ENCODE results near the gene STEEP1.

Gene STEEP1

GRCh38 chrX:119565107-119565663, at the start of gene STEEP1:
STEEP1 (minus strand) TSS chrX:119565409; CDS start chrX:119565355, 54 bp downstream.
- Histone ChIP-seq H3K9ac (ENCODE audit: low read depth in 1 of 2, low read length in 2 of 2) (peak within 1 kb of the TSS; percentile 57 to 75), H3K4me1 (ENCODE audit: control insufficient read depth in 1 of 2, insufficient read depth in 2 of 2, low read length in 2 of 2) (peaks cover 0 to 3% of the 10 kb centered on the region in 2 donors), H3K36me3 (ENCODE audit: control insufficient read depth in 1 of 2, insufficient read depth in 2 of 2, low read length in 2 of 2) (no peaks in the 10 kb centered on the region), H3K27ac (ENCODE audit: low read depth, low read length) (peak within 1 kb of the TSS; percentile 50), H3K4me3 (ENCODE audit: low read depth in 1 of 2, low read length in 2 of 2) (peak within 1 kb of the TSS; percentile 79), H3K27me3 (ENCODE audit: control insufficient read depth in 1 of 2, insufficient read depth in 2 of 2, low read length in 2 of 2) (no peaks in the 10 kb centered on the region), H3K9me3 (ENCODE audit: control insufficient read depth in 1 of 2, low read length in 2 of 2) (no peaks in the 10 kb centered on the region)

GRCh38 chrX:119614776-119615175, 49.6 kb upstream of the STEEP1 start:
- no peaks in the 10 kb centered on the region for H3K4me1 ChIP-seq (ENCODE audit: control insufficient read depth in 1 of 2, insufficient read depth in 2 of 2, low read length in 2 of 2)
- H3K27ac ChIP-seq (ENCODE audit: low read depth, low read length): no peak overlapping the region
- no peak overlapping the region for H3K9ac ChIP-seq (ENCODE audit: low read depth in 1 of 2, low read length in 2 of 2)
- no peaks in the 10 kb centered on the region for H3K27me3 ChIP-seq (ENCODE audit: control insufficient read depth in 1 of 2, insufficient read depth in 2 of 2, low read length in 2 of 2)
- no peaks in the 10 kb centered on the region for H3K36me3 ChIP-seq (ENCODE audit: control insufficient read depth in 1 of 2, insufficient read depth in 2 of 2, low read length in 2 of 2)
- H3K9me3 ChIP-seq (ENCODE audit: control insufficient read depth in 1 of 2, low read length in 2 of 2): no peaks in the 10 kb centered on the region
- no peak overlapping the region for H3K4me3 ChIP-seq (ENCODE audit: low read depth in 1 of 2, low read length in 2 of 2)

- peak overlapping the region; percentile 87 to 89 for H3K4me3 ChIP-seq (ENCODE audit: low read depth in 1 of 2, low read length in 2 of 2)
- peak overlapping the region; percentile 89 for H3K27ac ChIP-seq (ENCODE audit: low read depth, low read length)
- H3K9ac ChIP-seq (ENCODE audit: low read depth in 1 of 2, low read length in 2 of 2): peak overlapping the region; percentile 85
- H3K9me3 ChIP-seq (ENCODE audit: control insufficient read depth in 1 of 2, low read length in 2 of 2): no peaks in the 10 kb centered on the region
- peaks cover 0 to 4% of the 10 kb centered on the region in 2 donors for H3K4me1 ChIP-seq (ENCODE audit: control insufficient read depth in 1 of 2, insufficient read depth in 2 of 2, low read length in 2 of 2)
- no peaks in the 10 kb centered on the region for H3K27me3 ChIP-seq (ENCODE audit: control insufficient read depth in 1 of 2, insufficient read depth in 2 of 2, low read length in 2 of 2)
- H3K36me3 ChIP-seq (ENCODE audit: control insufficient read depth in 1 of 2, insufficient read depth in 2 of 2, low read length in 2 of 2): no peaks in the 10 kb centered on the region
Measured at GRCh38 chrX:119607018-119607389, 41.8 kb upstream of the STEEP1 start.

GRCh38 chrX:119606280-119607017, 41.2 kb upstream of the STEEP1 start, which contains the start of gene NKRF:
NKRF (minus strand) TSS chrX:119606424.
- peak within 1 kb of the TSS; percentile 89 for H3K27ac ChIP-seq (ENCODE audit: low read depth, low read length)
- H3K27me3 ChIP-seq (ENCODE audit: control insufficient read depth in 1 of 2, insufficient read depth in 2 of 2, low read length in 2 of 2): no peaks in the 10 kb centered on the region
- peaks cover 0 to 4% of the 10 kb centered on the region in 2 donors for H3K4me1 ChIP-seq (ENCODE audit: control insufficient read depth in 1 of 2, insufficient read depth in 2 of 2, low read length in 2 of 2)
- H3K4me3 ChIP-seq (ENCODE audit: low read depth in 1 of 2, low read length in 2 of 2): peak within 1 kb of the TSS; percentile 87 to 89
- peak within 1 kb of the TSS; percentile 85 for H3K9ac ChIP-seq (ENCODE audit: low read depth in 1 of 2, low read length in 2 of 2)
- no peaks in the 10 kb centered on the region for H3K9me3 ChIP-seq (ENCODE audit: control insufficient read depth in 1 of 2, low read length in 2 of 2)
- H3K36me3 ChIP-seq (ENCODE audit: control insufficient read depth in 1 of 2, insufficient read depth in 2 of 2, low read length in 2 of 2): no peaks in the 10 kb centered on the region

- Histone ChIP-seq H3K36me3 (ENCODE audit: control insufficient read depth in 1 of 2, insufficient read depth in 2 of 2, low read length in 2 of 2) (no peaks in the 10 kb centered on the region), H3K9ac (ENCODE audit: low read depth in 1 of 2, low read length in 2 of 2) (peak overlapping the region; percentile 85), H3K4me3 (ENCODE audit: low read depth in 1 of 2, low read length in 2 of 2) (peak overlapping the region; percentile 87 to 89), H3K27me3 (ENCODE audit: control insufficient read depth in 1 of 2, insufficient read depth in 2 of 2, low read length in 2 of 2) (no peaks in the 10 kb centered on the region), H3K4me1 (ENCODE audit: control insufficient read depth in 1 of 2, insufficient read depth in 2 of 2, low read length in 2 of 2) (peaks cover 0 to 4% of the 10 kb centered on the region in 2 donors), H3K9me3 (ENCODE audit: control insufficient read depth in 1 of 2, low read length in 2 of 2) (no peaks in the 10 kb centered on the region), H3K27ac (ENCODE audit: low read depth, low read length) (peak overlapping the region; percentile 89)
Measured at GRCh38 chrX:119605464-119606279, 40.5 kb upstream of the STEEP1 start.

GRCh38 chrX:119604766-119605463, 39.7 kb upstream of the STEEP1 start:
- Histone ChIP-seq H3K4me1 (ENCODE audit: control insufficient read depth in 1 of 2, insufficient read depth in 2 of 2, low read length in 2 of 2) (peaks cover 0 to 4% of the 10 kb centered on the region in 2 donors), H3K9ac (ENCODE audit: low read depth in 1 of 2, low read length in 2 of 2) (peak overlapping the region; percentile 68 to 70), H3K4me3 (ENCODE audit: low read depth in 1 of 2, low read length in 2 of 2) (peak overlapping the region; percentile 77 to 89), H3K27me3 (ENCODE audit: control insufficient read depth in 1 of 2, insufficient read depth in 2 of 2, low read length in 2 of 2) (no peaks in the 10 kb centered on the region), H3K36me3 (ENCODE audit: control insufficient read depth in 1 of 2, insufficient read depth in 2 of 2, low read length in 2 of 2) (no peaks in the 10 kb centered on the region), H3K27ac (ENCODE audit: low read depth, low read length) (no peak overlapping the region), H3K9me3 (ENCODE audit: control insufficient read depth in 1 of 2, low read length in 2 of 2) (no peaks in the 10 kb centered on the region)

- Histone ChIP-seq H3K27ac (ENCODE audit: low read depth, low read length) (no peak overlapping the region), H3K9me3 (ENCODE audit: control insufficient read depth in 1 of 2, low read length in 2 of 2) (no peaks in the 10 kb centered on the region), H3K9ac (ENCODE audit: low read depth in 1 of 2, low read length in 2 of 2) (no peak overlapping the region), H3K4me3 (ENCODE audit: low read depth in 1 of 2, low read length in 2 of 2) (no peak overlapping the region), H3K4me1 (ENCODE audit: control insufficient read depth in 1 of 2, insufficient read depth in 2 of 2, low read length in 2 of 2) (peaks cover 0 to 4% of the 10 kb centered on the region in 2 donors), H3K27me3 (ENCODE audit: control insufficient read depth in 1 of 2, insufficient read depth in 2 of 2, low read length in 2 of 2) (no peaks in the 10 kb centered on the region), H3K36me3 (ENCODE audit: control insufficient read depth in 1 of 2, insufficient read depth in 2 of 2, low read length in 2 of 2) (no peaks in the 10 kb centered on the region)
Measured at GRCh38 chrX:119602701-119603255, 37.6 kb upstream of the STEEP1 start.

- Histone ChIP-seq H3K9ac (ENCODE audit: low read depth in 1 of 2, low read length in 2 of 2) (no peak overlapping the region), H3K9me3 (ENCODE audit: control insufficient read depth in 1 of 2, low read length in 2 of 2) (no peaks in the 10 kb centered on the region), H3K4me3 (ENCODE audit: low read depth in 1 of 2, low read length in 2 of 2) (no peak overlapping the region), H3K36me3 (ENCODE audit: control insufficient read depth in 1 of 2, insufficient read depth in 2 of 2, low read length in 2 of 2) (peaks cover 11 to 27% of the 10 kb centered on the region in 2 donors), H3K4me1 (ENCODE audit: control insufficient read depth in 1 of 2, insufficient read depth in 2 of 2, low read length in 2 of 2) (no peaks in the 10 kb centered on the region), H3K27me3 (ENCODE audit: control insufficient read depth in 1 of 2, insufficient read depth in 2 of 2, low read length in 2 of 2) (no peaks in the 10 kb centered on the region), H3K27ac (ENCODE audit: low read depth, low read length) (no peak overlapping the region)
Measured at GRCh38 chrX:119589810-119590209, 24.6 kb upstream of the STEEP1 start.

GRCh38 chrX:119583431-119584059, 18.3 kb upstream of the STEEP1 start:
- H3K27ac ChIP-seq (ENCODE audit: low read depth, low read length): no peak overlapping the region

More at GRCh38 chrX:119583431-119584059, 18.3 kb upstream of the STEEP1 start:
- no peaks in the 10 kb centered on the region for H3K36me3 ChIP-seq (ENCODE audit: control insufficient read depth in 1 of 2, insufficient read depth in 2 of 2, low read length in 2 of 2)
- H3K9ac ChIP-seq (ENCODE audit: low read depth in 1 of 2, low read length in 2 of 2): no peak overlapping the region
- H3K4me1 ChIP-seq (ENCODE audit: control insufficient read depth in 1 of 2, insufficient read depth in 2 of 2, low read length in 2 of 2): no peaks in the 10 kb centered on the region
- no peaks in the 10 kb centered on the region for H3K9me3 ChIP-seq (ENCODE audit: control insufficient read depth in 1 of 2, low read length in 2 of 2)
- H3K4me3 ChIP-seq (ENCODE audit: low read depth in 1 of 2, low read length in 2 of 2): no peak overlapping the region
- H3K27me3 ChIP-seq (ENCODE audit: control insufficient read depth in 1 of 2, insufficient read depth in 2 of 2, low read length in 2 of 2): no peaks in the 10 kb centered on the region
